PC-3 (cell line): Measurements from ENCODE around the gene SNX8.

Experiments used
- EZH2 ChIP-seq: fragments of 300-600 bp; sonication (generic); IDR thresholded peaks from one replicate; pipeline ENCODE4 v1.6.1; 2017; ENCODE audit warnings: antibody characterized with exemption, mild to moderate bottlenecking, low read length; ENCODE audit not compliant: unreplicated experiment
- TF ChIP-seq, protein P1 (sequence below): fragments of 300-600 bp; sonication (generic); conservative IDR thresholded peaks from 2 replicates; pipeline ENCODE4 v1.5.1; 2017; ENCODE audit warnings: antibody characterized with exemption, low read depth, mild to moderate bottlenecking, low read length

DNA sequence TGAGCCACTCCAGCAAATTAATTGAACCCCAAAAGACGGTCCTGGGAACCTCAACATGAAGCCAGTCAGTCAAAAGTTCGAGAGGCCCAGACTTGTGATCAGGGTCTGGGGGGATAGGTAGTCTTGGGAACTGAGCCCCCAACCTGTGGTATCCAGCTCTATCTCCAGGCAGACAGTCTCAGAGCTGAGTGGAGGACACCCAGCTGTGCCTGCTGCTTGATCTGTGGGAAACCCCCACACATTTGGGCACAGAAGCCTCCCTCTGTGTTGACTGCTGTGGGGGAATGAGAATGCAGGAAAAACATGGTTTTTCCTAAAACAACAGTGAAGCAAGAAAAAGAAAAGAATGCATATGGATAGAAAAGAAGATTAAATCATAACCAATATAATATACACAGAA lies 16.3 kb upstream of the SNX8 start:
- TF ChIP-seq, protein P1, sequence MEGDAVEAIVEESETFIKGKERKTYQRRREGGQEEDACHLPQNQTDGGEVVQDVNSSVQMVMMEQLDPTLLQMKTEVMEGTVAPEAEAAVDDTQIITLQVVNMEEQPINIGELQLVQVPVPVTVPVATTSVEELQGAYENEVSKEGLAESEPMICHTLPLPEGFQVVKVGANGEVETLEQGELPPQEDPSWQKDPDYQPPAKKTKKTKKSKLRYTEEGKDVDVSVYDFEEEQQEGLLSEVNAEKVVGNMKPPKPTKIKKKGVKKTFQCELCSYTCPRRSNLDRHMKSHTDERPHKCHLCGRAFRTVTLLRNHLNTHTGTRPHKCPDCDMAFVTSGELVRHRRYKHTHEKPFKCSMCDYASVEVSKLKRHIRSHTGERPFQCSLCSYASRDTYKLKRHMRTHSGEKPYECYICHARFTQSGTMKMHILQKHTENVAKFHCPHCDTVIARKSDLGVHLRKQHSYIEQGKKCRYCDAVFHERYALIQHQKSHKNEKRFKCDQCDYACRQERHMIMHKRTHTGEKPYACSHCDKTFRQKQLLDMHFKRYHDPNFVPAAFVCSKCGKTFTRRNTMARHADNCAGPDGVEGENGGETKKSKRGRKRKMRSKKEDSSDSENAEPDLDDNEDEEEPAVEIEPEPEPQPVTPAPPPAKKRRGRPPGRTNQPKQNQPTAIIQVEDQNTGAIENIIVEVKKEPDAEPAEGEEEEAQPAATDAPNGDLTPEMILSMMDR, result no peak
- no peak for TF ChIP-seq EZH2
